ENCODE data around the gene CELA2A.

- TF ChIP-seq CTCF (IDR thresholded peaks at IDR 0.05), result no peak
- TF ChIP-seq POLR2A (IDR thresholded peaks at IDR 0.05), result no peak
Measured at GRCh38 chr1:15436881-15437442, 19.6 kb upstream of the CELA2A start.

All from esophagus squamous epithelium (tissue), 4 donors.